Sigmoid colon (tissue), 4 donors: ENCODE data around the gene PLB1.

ENCODE experiments used
- EP300 ChIP-seq, 4 donors: sonication (generic); formaldehyde crosslinking; IDR thresholded peaks; one replicate each; pipeline ENCODE4 v1.6.1; 2017; ENCODE audit warnings: antibody characterized with exemption in 4 of 4
- POLR2A ChIP-seq, 2 donors: fragments of 450-650 bp; IDR thresholded peaks; one replicate each; pipeline ENCODE4 v1.6.1; 2016; ENCODE audit warnings: antibody characterized with exemption in 2 of 2, mild to moderate bottlenecking in 2 of 2, moderate library complexity in 2 of 2
- TF ChIP-seq, protein P1 (sequence below), 4 experiments: fragments of 450-650 bp in 3 of 4; fragments of 200-600 bp in 1 of 4; IDR thresholded peaks; one replicate each; pipeline ENCODE4 v1.5.1; 2016 to 2019; ENCODE audit warnings: antibody characterized with exemption in 4 of 4, mild to moderate bottlenecking in 3 of 4, moderate library complexity in 2 of 4

DNA sequence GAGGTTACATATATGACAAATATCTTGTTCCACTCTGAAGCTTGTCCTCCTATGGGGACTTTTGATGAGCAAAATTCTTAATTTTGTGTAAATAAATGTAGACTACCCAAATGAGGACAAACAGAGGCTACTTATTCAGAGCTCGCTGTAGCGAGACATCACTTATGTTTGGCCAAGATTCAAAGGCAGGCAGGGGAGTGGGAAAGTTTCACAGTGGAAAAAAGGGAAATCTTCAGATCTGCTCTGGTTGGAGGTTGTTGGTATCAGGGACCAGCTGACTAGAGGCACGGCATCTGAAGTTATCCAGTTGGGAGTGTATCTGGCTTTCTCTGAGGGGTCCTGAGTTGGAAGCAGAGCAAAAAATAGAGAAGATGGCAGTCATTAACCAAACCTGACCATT lies 1.3 kb downstream of the PLB1 start:
- no peak for TF ChIP-seq POLR2A (IDR thresholded peaks at IDR 0.05)
- TF ChIP-seq, protein P1, sequence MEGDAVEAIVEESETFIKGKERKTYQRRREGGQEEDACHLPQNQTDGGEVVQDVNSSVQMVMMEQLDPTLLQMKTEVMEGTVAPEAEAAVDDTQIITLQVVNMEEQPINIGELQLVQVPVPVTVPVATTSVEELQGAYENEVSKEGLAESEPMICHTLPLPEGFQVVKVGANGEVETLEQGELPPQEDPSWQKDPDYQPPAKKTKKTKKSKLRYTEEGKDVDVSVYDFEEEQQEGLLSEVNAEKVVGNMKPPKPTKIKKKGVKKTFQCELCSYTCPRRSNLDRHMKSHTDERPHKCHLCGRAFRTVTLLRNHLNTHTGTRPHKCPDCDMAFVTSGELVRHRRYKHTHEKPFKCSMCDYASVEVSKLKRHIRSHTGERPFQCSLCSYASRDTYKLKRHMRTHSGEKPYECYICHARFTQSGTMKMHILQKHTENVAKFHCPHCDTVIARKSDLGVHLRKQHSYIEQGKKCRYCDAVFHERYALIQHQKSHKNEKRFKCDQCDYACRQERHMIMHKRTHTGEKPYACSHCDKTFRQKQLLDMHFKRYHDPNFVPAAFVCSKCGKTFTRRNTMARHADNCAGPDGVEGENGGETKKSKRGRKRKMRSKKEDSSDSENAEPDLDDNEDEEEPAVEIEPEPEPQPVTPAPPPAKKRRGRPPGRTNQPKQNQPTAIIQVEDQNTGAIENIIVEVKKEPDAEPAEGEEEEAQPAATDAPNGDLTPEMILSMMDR (IDR thresholded peaks at IDR 0.05), result no peak
- TF ChIP-seq EP300 (IDR thresholded peaks at IDR 0.05), result no peak
